DND-41 (cell line): ENCODE results near the gene AFF4.

Experiments
- CTCF ChIP-seq: IDR thresholded peaks from 2 replicates; pipeline ENCODE4 v1.5.1; 2012; ENCODE audit warnings: borderline replicate concordance, low read length, moderate library complexity, mild to moderate bottlenecking; ENCODE audit not compliant: poor library complexity, severe bottlenecking; ENCODE audit errors: extremely low read depth
- EZH2 ChIP-seq: IDR thresholded peaks from 3 replicates; pipeline ENCODE4 v1.6.1; 2012; ENCODE audit warnings: borderline replicate concordance, low read depth, mild to moderate bottlenecking, moderate library complexity, low read length, inconsistent platforms; ENCODE audit not compliant: severe bottlenecking

- TF ChIP-seq CTCF (no peak), EZH2 (no peak)
Measured at GRCh38 chr5:132965120-132965519, 1.7 kb upstream of the AFF4 start.
